WTC11 (cell line): ENCODE results near the gene CD2. TPM values are rescaled to one million over a fixed set of nuclear protein-coding genes. Genes with fewer than 3 reads are reported as not detected.

Source experiments
- ATAC-seq: fragments of 200-7000 bp; cut with Tn5 transposase; 2 replicates; pipeline ENCODE4 v1.10.0; 2021; ENCODE audit warnings: mild to moderate bottlenecking, moderate library complexity
- CTCF ChIA-PET: fragments of 300-600 bp; sonication (Branson Sonifier 250); formaldehyde crosslinking; loops from one replicate; lab custom pipeline; 2021; ENCODE audit warnings: antibody characterized with exemption; lab: Charles Lee
- POLR2A ChIA-PET: fragments of 350-600 bp; sonication (Branson Sonifier 250); formaldehyde crosslinking; loops from one replicate; lab custom pipeline; 2021; ENCODE audit warnings: antibody characterized with exemption; lab: Charles Lee
- DNase-seq: peaks from one replicate; pipeline ENCODE4 v3.0.0; 2021; ENCODE audit warnings: low spot score
- H3K27ac Mint-ChIP-seq: 2 replicates; pipeline ENCODE4 v1.8.0; 2021; ENCODE audit warnings: mixed read lengths
- H3K27me3 Mint-ChIP-seq: 2 replicates; pipeline ENCODE4 v1.8.0; 2021; ENCODE audit warnings: low read depth, mild to moderate bottlenecking, moderate library complexity, mixed read lengths
- H3K36me3 Mint-ChIP-seq: 2 replicates; pipeline ENCODE4 v1.8.0; 2021; ENCODE audit warnings: mixed read lengths
- H3K4me1 Mint-ChIP-seq: 2 replicates; pipeline ENCODE4 v1.8.0; 2022; ENCODE audit warnings: mixed read lengths
- H3K4me3 Mint-ChIP-seq: 2 replicates; pipeline ENCODE4 v1.8.0; 2021; ENCODE audit warnings: mild to moderate bottlenecking, moderate library complexity, mixed read lengths
- H3K9me3 Mint-ChIP-seq: 2 replicates; pipeline ENCODE4 v1.8.0; 2021; ENCODE audit warnings: mixed read lengths
- ELF4 ChIP-seq: sonication (generic); formaldehyde crosslinking; IDR thresholded peaks from 2 replicates; pipeline ENCODE4 v1.8.1; 2022; ENCODE audit warnings: low read depth, mild to moderate bottlenecking, moderate library complexity, missing genetic modification reagents
- EMX1 ChIP-seq: fragments of 250-450 bp; sonication (Bioruptor Pico); IDR thresholded peaks from 2 replicates; pipeline ENCODE4 v1.8.0; 2021; ENCODE audit warnings: mild to moderate bottlenecking
- ESRRA ChIP-seq: sonication (generic); formaldehyde crosslinking; IDR thresholded peaks from 2 replicates; pipeline ENCODE4 v1.8.1; 2022; ENCODE audit warnings: mild to moderate bottlenecking, missing genetic modification reagents, borderline replicate concordance
- IRF2 ChIP-seq: sonication (generic); formaldehyde crosslinking; IDR thresholded peaks from 2 replicates; pipeline ENCODE4 v1.8.0; 2022; ENCODE audit warnings: low read depth, missing genetic modification reagents, borderline replicate concordance
- PRRX2 ChIP-seq: fragments of 250-450 bp; sonication (Bioruptor Pico); IDR thresholded peaks from 2 replicates; pipeline ENCODE4 v1.8.0; 2021; ENCODE audit warnings: mild to moderate bottlenecking
- RELA ChIP-seq: sonication (generic); formaldehyde crosslinking; IDR thresholded peaks from 2 replicates; pipeline ENCODE4 v1.8.1; 2022; ENCODE audit warnings: missing genetic modification reagents, mild to moderate bottlenecking, borderline replicate concordance
- RORB ChIP-seq: fragments of 250-450 bp; sonication (Bioruptor Pico); IDR thresholded peaks from 2 replicates; pipeline ENCODE4 v1.9.0; 2021; ENCODE audit warnings: mild to moderate bottlenecking
- SMAD4 ChIP-seq: sonication (generic); formaldehyde crosslinking; IDR thresholded peaks from 2 replicates; pipeline ENCODE4 v1.8.0; 2022; ENCODE audit warnings: mild to moderate bottlenecking, missing genetic modification reagents
- TCF7 ChIP-seq: sonication (generic); formaldehyde crosslinking; IDR thresholded peaks from 2 replicates; pipeline ENCODE4 v1.8.0; 2022; ENCODE audit warnings: mild to moderate bottlenecking, low read depth, missing genetic modification reagents, moderate library complexity
- TEAD1 ChIP-seq: sonication (generic); formaldehyde crosslinking; IDR thresholded peaks from 2 replicates; pipeline ENCODE4 v1.8.0; 2022; ENCODE audit warnings: mild to moderate bottlenecking, missing genetic modification reagents
- ZNF423 ChIP-seq: fragments of 250-450 bp; sonication (Bioruptor Pico); IDR thresholded peaks from 2 replicates; pipeline ENCODE4 v2.1.2; 2022; ENCODE audit warnings: mild to moderate bottlenecking, moderate library complexity
- total RNA-seq: library from RNA; stranded (reverse); gene quantifications from 3 replicates; pipeline ENCODE4 v1.2.3, GENCODE V29; 2021
- TF ChIP-seq, protein P1 (sequence below): sonication (generic); formaldehyde crosslinking; IDR thresholded peaks from 2 replicates; pipeline ENCODE4 v1.8.0; 2022; ENCODE audit warnings: mild to moderate bottlenecking, missing genetic modification reagents
- TF ChIP-seq, protein P2 (sequence below): sonication (generic); formaldehyde crosslinking; IDR thresholded peaks from 2 replicates; pipeline ENCODE4 v1.8.0; 2022; ENCODE audit warnings: mild to moderate bottlenecking, missing genetic modification reagents
- TF ChIP-seq, protein P3 (sequence below): sonication (generic); formaldehyde crosslinking; IDR thresholded peaks from 2 replicates; pipeline ENCODE4 v1.8.1; 2022; ENCODE audit warnings: missing genetic modification reagents, borderline replicate concordance
- TF ChIP-seq, protein P4 (sequence below): sonication (generic); formaldehyde crosslinking; IDR thresholded peaks from 2 replicates; pipeline ENCODE4 v1.8.1; 2023; ENCODE audit warnings: mild to moderate bottlenecking, missing genetic modification reagents, moderate library complexity
- TF ChIP-seq, protein P5 (sequence below): sonication (generic); formaldehyde crosslinking; IDR thresholded peaks from 2 replicates; pipeline ENCODE4 v1.8.1; 2023; ENCODE audit warnings: mild to moderate bottlenecking, missing genetic modification reagents

CD2 gene
- total RNA-seq, 1 experiment from 2014 or later, result 0.13 TPM

DNA sequence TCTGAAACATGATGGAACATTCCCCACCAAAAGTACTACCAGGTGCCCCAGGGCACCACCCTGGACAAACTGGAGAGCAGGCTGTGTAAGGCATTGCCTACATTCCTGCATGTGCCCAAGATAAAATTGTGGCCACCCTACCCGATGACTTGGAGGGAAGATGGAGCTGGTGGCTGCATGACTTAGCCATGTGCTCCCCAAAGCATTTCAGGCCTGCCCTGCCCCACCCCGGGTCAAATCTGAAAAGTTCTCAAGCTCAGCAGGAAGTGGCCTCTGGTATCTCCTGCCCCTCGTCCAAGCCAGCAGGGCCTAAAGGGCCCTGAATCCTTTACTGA, 8.5 kb downstream of the CD2 start:
- no peak overlapping the region for H3K4me3 Mint-ChIP-seq
- no peak overlapping the region for H3K27ac Mint-ChIP-seq
- no peaks in the 10 kb centered on the region for H3K36me3 Mint-ChIP-seq
- DNase-seq (no peak), ATAC-seq (no peak)
- H3K4me1 Mint-ChIP-seq, result peaks cover 10% of the 10 kb centered on the region
- ChIA-PET POLR2A (no interaction called here), CTCF (interaction anchor here (1.8 to 3.1 kb wide), 3 partner anchors 8 to 55 kb away, joined by 5 to 11 read pairs (median 8); partner anchors contain the start of gene CD2)
- H3K27me3 Mint-ChIP-seq, result no peaks in the 10 kb centered on the region
- H3K9me3 Mint-ChIP-seq, result 0 out of 2 replicates have a peak, but pooled peaks cover 5% of the 10 kb centered on the region
- TF ChIP-seq RORB (CRISPR knock-in tag) (no peak), TCF7 (no peak), ESRRA (CRISPR knock-in tag) (no peak), TEAD1 (no peak), PRRX2 (CRISPR knock-in tag) (no peak)
- TF ChIP-seq, protein P1, sequence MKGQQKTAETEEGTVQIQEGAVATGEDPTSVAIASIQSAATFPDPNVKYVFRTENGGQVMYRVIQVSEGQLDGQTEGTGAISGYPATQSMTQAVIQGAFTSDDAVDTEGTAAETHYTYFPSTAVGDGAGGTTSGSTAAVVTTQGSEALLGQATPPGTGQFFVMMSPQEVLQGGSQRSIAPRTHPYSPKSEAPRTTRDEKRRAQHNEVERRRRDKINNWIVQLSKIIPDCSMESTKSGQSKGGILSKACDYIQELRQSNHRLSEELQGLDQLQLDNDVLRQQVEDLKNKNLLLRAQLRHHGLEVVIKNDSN (CRISPR knock-in tag), result no peak
- TF ChIP-seq, protein P2, sequence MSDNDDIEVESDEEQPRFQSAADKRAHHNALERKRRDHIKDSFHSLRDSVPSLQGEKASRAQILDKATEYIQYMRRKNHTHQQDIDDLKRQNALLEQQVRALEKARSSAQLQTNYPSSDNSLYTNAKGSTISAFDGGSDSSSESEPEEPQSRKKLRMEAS (CRISPR knock-in tag), result no peak

DNA sequence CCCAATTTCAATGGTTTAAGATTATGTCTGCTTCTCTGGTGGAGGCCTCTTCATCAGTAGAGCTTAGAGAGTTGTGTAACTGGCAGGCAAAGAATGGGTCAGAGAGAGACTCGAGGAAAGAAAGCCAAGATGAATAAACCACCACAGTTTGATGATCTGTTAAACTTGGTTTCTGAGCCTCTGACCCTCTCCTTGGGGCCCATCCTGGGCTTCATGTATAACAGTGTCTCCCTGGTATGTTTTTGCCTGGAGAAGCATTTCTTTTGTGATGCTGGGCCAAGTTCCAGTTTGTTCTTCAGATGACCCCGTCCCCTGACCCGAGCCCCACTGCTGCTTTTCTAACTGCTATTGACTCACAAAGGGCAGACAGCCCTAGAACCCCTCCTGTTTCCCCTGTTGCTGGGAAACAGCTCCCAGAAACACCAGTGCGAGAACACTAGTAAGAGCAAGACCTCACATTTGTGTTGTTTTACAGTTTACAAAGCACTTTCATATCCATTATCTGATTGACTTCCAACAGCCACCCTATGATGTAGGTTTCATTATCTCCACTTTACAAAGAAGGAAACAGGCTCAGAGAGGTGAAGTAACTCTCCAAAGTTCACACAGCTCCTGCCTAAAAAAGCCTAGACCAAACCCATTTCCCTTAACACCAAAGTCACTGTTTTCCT, 9.0 kb downstream of the CD2 start:
- CTCF ChIA-PET, result interaction anchor here (1.2 to 3.1 kb wide), 8 partner anchors 8 to 118 kb away, joined by 3 to 11 read pairs (median 6); partner anchors contain the start of gene CD2
- no peak overlapping the region for H3K4me3 Mint-ChIP-seq
- POLR2A ChIA-PET, result no interaction called here
- H3K9me3 Mint-ChIP-seq, result peaks cover 8% of the 10 kb centered on the region; the same call in 1 of the 2 replicates
- DNase-seq, result no peak
- TF ChIP-seq EMX1 (CRISPR knock-in tag) (no peak), IRF2 (CRISPR knock-in tag) (no peak), RELA (CRISPR knock-in tag) (no peak), ZNF423 (CRISPR knock-in tag) (no peak), SMAD4 (CRISPR knock-in tag) (no peak), ELF4 (CRISPR knock-in tag) (no peak)
- TF ChIP-seq, protein P3, sequence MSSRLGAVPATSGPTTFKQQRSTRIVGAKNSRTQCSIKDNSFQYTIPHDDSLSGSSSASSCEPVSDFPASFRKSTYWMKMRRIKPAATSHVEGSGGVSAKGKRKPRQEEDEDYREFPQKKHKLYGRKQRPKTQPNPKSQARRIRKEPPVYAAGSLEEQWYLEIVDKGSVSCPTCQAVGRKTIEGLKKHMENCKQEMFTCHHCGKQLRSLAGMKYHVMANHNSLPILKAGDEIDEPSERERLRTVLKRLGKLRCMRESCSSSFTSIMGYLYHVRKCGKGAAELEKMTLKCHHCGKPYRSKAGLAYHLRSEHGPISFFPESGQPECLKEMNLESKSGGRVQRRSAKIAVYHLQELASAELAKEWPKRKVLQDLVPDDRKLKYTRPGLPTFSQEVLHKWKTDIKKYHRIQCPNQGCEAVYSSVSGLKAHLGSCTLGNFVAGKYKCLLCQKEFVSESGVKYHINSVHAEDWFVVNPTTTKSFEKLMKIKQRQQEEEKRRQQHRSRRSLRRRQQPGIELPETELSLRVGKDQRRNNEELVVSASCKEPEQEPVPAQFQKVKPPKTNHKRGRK (CRISPR knock-in tag), result no peak
- TF ChIP-seq, protein P4, sequence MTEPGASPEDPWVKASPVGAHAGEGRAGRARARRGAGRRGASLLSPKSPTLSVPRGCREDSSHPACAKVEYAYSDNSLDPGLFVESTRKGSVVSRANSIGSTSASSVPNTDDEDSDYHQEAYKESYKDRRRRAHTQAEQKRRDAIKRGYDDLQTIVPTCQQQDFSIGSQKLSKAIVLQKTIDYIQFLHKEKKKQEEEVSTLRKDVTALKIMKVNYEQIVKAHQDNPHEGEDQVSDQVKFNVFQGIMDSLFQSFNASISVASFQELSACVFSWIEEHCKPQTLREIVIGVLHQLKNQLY, result no peak
- TF ChIP-seq, protein P5, sequence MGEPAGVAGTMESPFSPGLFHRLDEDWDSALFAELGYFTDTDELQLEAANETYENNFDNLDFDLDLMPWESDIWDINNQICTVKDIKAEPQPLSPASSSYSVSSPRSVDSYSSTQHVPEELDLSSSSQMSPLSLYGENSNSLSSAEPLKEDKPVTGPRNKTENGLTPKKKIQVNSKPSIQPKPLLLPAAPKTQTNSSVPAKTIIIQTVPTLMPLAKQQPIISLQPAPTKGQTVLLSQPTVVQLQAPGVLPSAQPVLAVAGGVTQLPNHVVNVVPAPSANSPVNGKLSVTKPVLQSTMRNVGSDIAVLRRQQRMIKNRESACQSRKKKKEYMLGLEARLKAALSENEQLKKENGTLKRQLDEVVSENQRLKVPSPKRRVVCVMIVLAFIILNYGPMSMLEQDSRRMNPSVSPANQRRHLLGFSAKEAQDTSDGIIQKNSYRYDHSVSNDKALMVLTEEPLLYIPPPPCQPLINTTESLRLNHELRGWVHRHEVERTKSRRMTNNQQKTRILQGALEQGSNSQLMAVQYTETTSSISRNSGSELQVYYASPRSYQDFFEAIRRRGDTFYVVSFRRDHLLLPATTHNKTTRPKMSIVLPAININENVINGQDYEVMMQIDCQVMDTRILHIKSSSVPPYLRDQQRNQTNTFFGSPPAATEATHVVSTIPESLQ (CRISPR knock-in tag), result no peak
- 0 out of 2 replicates have a peak, but pooled peaks have one; percentile 26 for ATAC-seq
- H3K36me3 Mint-ChIP-seq, result no peaks in the 10 kb centered on the region
- peaks cover 10% of the 10 kb centered on the region for H3K4me1 Mint-ChIP-seq
- no peaks in the 10 kb centered on the region for H3K27me3 Mint-ChIP-seq
- H3K27ac Mint-ChIP-seq, result no peak overlapping the region
